H9 (cell line): ENCODE measurements around the gene UBALD1. TPM values are rescaled to one million over a fixed set of nuclear protein-coding genes. Genes with fewer than 3 reads are reported as not detected.
A peak's percentile ranks its signal among the peaks of the same experiment; 100 is the strongest.

Source experiments
- DNase-seq: peaks from one replicate; pipeline ENCODE4 v3.0.0-alpha.2; 2017
- H2AFZ ChIP-seq: one replicate; pipeline ENCODE4 v1.6.1; 2013; ENCODE audit warnings: mild to moderate bottlenecking, low read length, control low read depth, moderate library complexity
- H2AK5ac ChIP-seq: 2 replicates; pipeline ENCODE4 v1.6.1; 2013; ENCODE audit warnings: low read length, control low read depth, mixed read lengths; ENCODE audit not compliant: insufficient read length
- H2BK120ac ChIP-seq: one replicate; pipeline ENCODE4 v1.6.1; 2013; ENCODE audit warnings: low read depth, mild to moderate bottlenecking, low read length, control low read depth, inconsistent platforms; ENCODE audit not compliant: poor library complexity, severe bottlenecking
- H2BK12ac ChIP-seq: 2 replicates; pipeline ENCODE4 v1.6.1; 2013; ENCODE audit warnings: low read length, control low read depth, mixed read lengths, low read depth; ENCODE audit not compliant: insufficient read length
- H2BK15ac ChIP-seq: 2 replicates; pipeline ENCODE4 v1.6.1; 2013; ENCODE audit warnings: low read depth, low read length, control low read depth
- H2BK20ac ChIP-seq: one replicate; pipeline ENCODE4 v1.6.1; 2013; ENCODE audit warnings: low read depth, mild to moderate bottlenecking, low read length, control low read depth, inconsistent platforms; ENCODE audit not compliant: poor library complexity, severe bottlenecking
- H2BK5ac ChIP-seq: 2 replicates; pipeline ENCODE4 v1.6.1; 2013; ENCODE audit warnings: low read length, control low read depth, mixed read lengths; ENCODE audit not compliant: insufficient read length
- H3K14ac ChIP-seq: 2 replicates; pipeline ENCODE4 v1.6.1; 2013; ENCODE audit warnings: low read length, control low read depth; ENCODE audit not compliant: insufficient read depth
- H3K18ac ChIP-seq: 2 replicates; pipeline ENCODE4 v1.6.1; 2013; ENCODE audit warnings: low read depth, mild to moderate bottlenecking, mixed read lengths, low read length, control low read depth; ENCODE audit not compliant: insufficient read length
- H3K23ac ChIP-seq: 2 replicates; pipeline ENCODE4 v1.6.1; 2013; ENCODE audit warnings: low read length, control low read depth, mixed read lengths, low read depth; ENCODE audit not compliant: insufficient read length
- H3K23me2 ChIP-seq: 2 replicates; pipeline ENCODE4 v1.6.1; 2013; ENCODE audit warnings: low read depth, mild to moderate bottlenecking, mixed read lengths, low read length, control low read depth; ENCODE audit not compliant: insufficient read length, poor library complexity, severe bottlenecking
- H3K27ac ChIP-seq: 2 replicates; pipeline ENCODE4 v1.5.1; 2013; ENCODE audit warnings: low read length, control low read depth, mixed read lengths, low read depth; ENCODE audit not compliant: insufficient read length
- H3K27me3 ChIP-seq: 2 replicates; pipeline ENCODE4 v1.6.1; 2013; ENCODE audit warnings: low read length, control low read depth, inconsistent platforms; ENCODE audit not compliant: insufficient read depth
- H3K4ac ChIP-seq: 2 replicates; pipeline ENCODE4 v1.6.1; 2013; ENCODE audit warnings: low read depth, mild to moderate bottlenecking, control low read depth, inconsistent platforms, low read length, moderate library complexity
- H3K4me1 ChIP-seq: 2 replicates; pipeline ENCODE4 v1.6.1; 2013; ENCODE audit warnings: low read length, control low read depth, inconsistent platforms; ENCODE audit not compliant: insufficient read depth
- H3K4me2 ChIP-seq: 2 replicates; pipeline ENCODE4 v1.6.1; 2013; ENCODE audit warnings: low read length, control low read depth, mixed read lengths; ENCODE audit not compliant: insufficient read length, insufficient read depth
- H3K56ac ChIP-seq: 2 replicates; pipeline ENCODE4 v1.6.1; 2013; ENCODE audit warnings: low read depth, mild to moderate bottlenecking, mixed read lengths, low read length, control low read depth; ENCODE audit not compliant: insufficient read length
- H3K79me1 ChIP-seq: 2 replicates; pipeline ENCODE4 v1.6.1; 2013; ENCODE audit warnings: low read depth, mild to moderate bottlenecking, moderate library complexity, low read length, control low read depth, inconsistent platforms; ENCODE audit not compliant: insufficient read depth, poor library complexity, severe bottlenecking
- H3K79me2 ChIP-seq: 2 replicates; pipeline ENCODE4 v1.6.1; 2013; ENCODE audit warnings: low read length, control low read depth, inconsistent platforms; ENCODE audit not compliant: insufficient read depth
- H3K9ac ChIP-seq: 2 replicates; pipeline ENCODE4 v1.6.1; 2013; ENCODE audit warnings: low read length, control low read depth, mixed read lengths; ENCODE audit not compliant: insufficient read length; ENCODE audit errors: extremely low read depth
- H3K9me3 ChIP-seq: one replicate; pipeline ENCODE4 v1.6.1; 2013; ENCODE audit warnings: low read depth, low read length, inconsistent platforms; ENCODE audit not compliant: control insufficient read depth
- H3T11ph ChIP-seq: one replicate; pipeline ENCODE4 v1.6.1; 2013; ENCODE audit warnings: mild to moderate bottlenecking, low read length, control low read depth, inconsistent platforms
- H4K20me1 ChIP-seq: one replicate; pipeline ENCODE4 v1.6.1; 2013; ENCODE audit not compliant: control insufficient read depth, insufficient read length, insufficient read depth
- H4K5ac ChIP-seq: 2 replicates; pipeline ENCODE4 v1.6.1; 2013; ENCODE audit warnings: low read depth, mild to moderate bottlenecking, mixed read lengths, low read length, control low read depth; ENCODE audit not compliant: insufficient read length
- H4K8ac ChIP-seq: replicated peaks from 2 replicates; pipeline ENCODE4 v1.6.1; 2013; ENCODE audit warnings: low read length, control low read depth, mixed read lengths, low read depth; ENCODE audit not compliant: insufficient read length
- H4K91ac ChIP-seq: 2 replicates; pipeline ENCODE4 v1.6.1; 2013; ENCODE audit warnings: low read depth, mild to moderate bottlenecking, moderate library complexity, mixed read lengths, low read length, control low read depth; ENCODE audit not compliant: insufficient read length
- H3K27ac Mint-ChIP-seq, 3 experiments: 2 replicates in 2 of 3; 3 replicates in 1 of 3; pipeline ENCODE4 v1.8.0; 2020 to 2021; ENCODE audit warnings: mixed read lengths in 3 of 3, mild to moderate bottlenecking in 1 of 3, moderate library complexity in 1 of 3
- H3K27me3 Mint-ChIP-seq: 2 replicates; pipeline ENCODE4 v1.8.0; 2021; ENCODE audit warnings: low read depth, mild to moderate bottlenecking, moderate library complexity, mixed read lengths
- H3K36me3 Mint-ChIP-seq, 3 experiments: 2 replicates in 2 of 3; 3 replicates in 1 of 3; pipeline ENCODE4 v1.8.0; 2020 to 2021; ENCODE audit warnings: low read depth in 3 of 3, mixed read lengths in 3 of 3; ENCODE audit not compliant: insufficient read depth in 1 of 3
- H3K4me1 Mint-ChIP-seq, 2 experiments: 2 replicates each; pipeline ENCODE4 v1.8.0; 2020; ENCODE audit warnings: mixed read lengths in 2 of 2
- H3K4me3 Mint-ChIP-seq, 2 experiments: 2 replicates in 1 of 2; 3 replicates in 1 of 2; pipeline ENCODE4 v1.8.0; 2020 to 2021; ENCODE audit warnings: mild to moderate bottlenecking in 2 of 2, mixed read lengths in 2 of 2, moderate library complexity in 1 of 2
- H3K9me3 Mint-ChIP-seq, 2 experiments: 2 replicates in 1 of 2; 3 replicates in 1 of 2; pipeline ENCODE4 v1.8.0; 2020; ENCODE audit warnings: mild to moderate bottlenecking in 2 of 2, mixed read lengths in 2 of 2, moderate library complexity in 1 of 2
- WGBS: extraction: QIAGEN DNeasy Blood & Tissue Kit; methylation state at CpG from one replicate; pipeline ENCODE4 v1.1.7; 2013; ENCODE audit warnings: missing lambda C conversion rate, low lambda C conversion rate, mixed read lengths; ENCODE audit not compliant: insufficient read length; ENCODE audit errors: extremely low coverage; 5-methylcytosine and 5-hydroxymethylcytosine counted together
- total RNA-seq: library from RNA; stranded (reverse); gene quantifications from 2 replicates; pipeline ENCODE4 v1.2.1, GENCODE V29; 2021
- TF ChIP-seq, protein P1 (sequence below): fragments of 200-600 bp; sonication (generic); conservative IDR thresholded peaks from 3 replicates; pipeline ENCODE4 v1.8.0; 2021; ENCODE audit warnings: antibody characterized with exemption, mild to moderate bottlenecking

Gene UBALD1
- total RNA-seq, 1 experiment from 2014 or later: 80.9 TPM

DNA sequence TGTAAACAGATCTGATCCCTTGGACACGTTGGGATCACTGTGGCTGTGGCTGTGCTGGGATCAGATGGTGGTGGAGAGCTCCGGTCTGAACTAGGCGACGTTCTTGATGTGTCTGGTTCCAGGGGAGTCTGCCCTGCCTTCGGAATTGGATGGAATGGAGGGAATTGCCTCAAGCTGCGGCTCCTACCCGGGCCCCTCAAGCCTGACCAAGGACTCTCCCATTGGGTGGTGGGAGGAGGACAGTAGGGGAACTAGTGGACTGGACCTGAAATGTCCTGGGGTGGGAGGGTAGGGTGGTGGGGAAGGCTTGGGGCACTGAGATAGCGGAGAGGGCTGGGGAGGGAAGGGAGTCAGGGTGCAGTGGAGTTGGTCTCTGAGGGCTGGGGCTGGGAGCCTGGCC, 3.2 kb upstream of the UBALD1 start:
- H3K14ac ChIP-seq: peak overlapping the region; percentile 66
- peak overlapping the region; percentile 69 for H3K4ac ChIP-seq
- peaks cover 0 to 2% (median 0%) of the 10 kb centered on the region in 3 experiments; a peak in 2 of 7 replicates for H3K36me3 Mint-ChIP-seq
- no peak overlapping the region for H2AFZ ChIP-seq
- WGBS: no CpG with 5 or more reads among the region's 8 CpGs
- no peaks in the 10 kb centered on the region for H3K4me1 ChIP-seq
- H3K9me3 ChIP-seq: no peaks in the 10 kb centered on the region
- H2BK5ac ChIP-seq: peak overlapping the region; percentile 43
- H3K4me1 Mint-ChIP-seq: peaks cover 27 to 33% of the 10 kb centered on the region in 2 experiments
- peak overlapping the region; percentile 97 to 100 (median 100) for H3K27ac Mint-ChIP-seq
- H3K23ac ChIP-seq: no peak overlapping the region
- no peaks in the 10 kb centered on the region for H3K27me3 ChIP-seq
- no peaks in the 10 kb centered on the region for H4K20me1 ChIP-seq
- H4K8ac ChIP-seq: no peak overlapping the region
- no peaks in the 10 kb centered on the region for H3K79me1 ChIP-seq
- H3K56ac ChIP-seq: no peak overlapping the region
- H2BK120ac ChIP-seq: no peak overlapping the region
- DNase-seq: no peak
- H4K91ac ChIP-seq: no peak overlapping the region
- peak overlapping the region; percentile 44 for H2AK5ac ChIP-seq
- H3K27me3 Mint-ChIP-seq: peaks cover 1% of the 10 kb centered on the region; the same call in 1 of the 2 replicates
- TF ChIP-seq, protein P1, sequence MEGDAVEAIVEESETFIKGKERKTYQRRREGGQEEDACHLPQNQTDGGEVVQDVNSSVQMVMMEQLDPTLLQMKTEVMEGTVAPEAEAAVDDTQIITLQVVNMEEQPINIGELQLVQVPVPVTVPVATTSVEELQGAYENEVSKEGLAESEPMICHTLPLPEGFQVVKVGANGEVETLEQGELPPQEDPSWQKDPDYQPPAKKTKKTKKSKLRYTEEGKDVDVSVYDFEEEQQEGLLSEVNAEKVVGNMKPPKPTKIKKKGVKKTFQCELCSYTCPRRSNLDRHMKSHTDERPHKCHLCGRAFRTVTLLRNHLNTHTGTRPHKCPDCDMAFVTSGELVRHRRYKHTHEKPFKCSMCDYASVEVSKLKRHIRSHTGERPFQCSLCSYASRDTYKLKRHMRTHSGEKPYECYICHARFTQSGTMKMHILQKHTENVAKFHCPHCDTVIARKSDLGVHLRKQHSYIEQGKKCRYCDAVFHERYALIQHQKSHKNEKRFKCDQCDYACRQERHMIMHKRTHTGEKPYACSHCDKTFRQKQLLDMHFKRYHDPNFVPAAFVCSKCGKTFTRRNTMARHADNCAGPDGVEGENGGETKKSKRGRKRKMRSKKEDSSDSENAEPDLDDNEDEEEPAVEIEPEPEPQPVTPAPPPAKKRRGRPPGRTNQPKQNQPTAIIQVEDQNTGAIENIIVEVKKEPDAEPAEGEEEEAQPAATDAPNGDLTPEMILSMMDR: no peak
- no peaks in the 10 kb centered on the region for H3K9me3 Mint-ChIP-seq
- no peak overlapping the region for H2BK15ac ChIP-seq
- H3T11ph ChIP-seq: no peak overlapping the region
- peak overlapping the region; percentile 53 for H3K18ac ChIP-seq
- no peak overlapping the region for H3K9ac ChIP-seq
- H3K4me3 Mint-ChIP-seq: peak overlapping the region; percentile 82 to 93
- no peak overlapping the region for H4K5ac ChIP-seq
- peaks cover 12% of the 10 kb centered on the region for H3K23me2 ChIP-seq
- no peak overlapping the region for H3K4me2 ChIP-seq
- no peak overlapping the region for H2BK20ac ChIP-seq
- peaks cover 8% of the 10 kb centered on the region; the same call in 1 of the 2 replicates for H3K79me2 ChIP-seq
- peak overlapping the region; percentile 91 for H2BK12ac ChIP-seq
- H3K27ac ChIP-seq: no peak overlapping the region
